NT2/D1 (cell line): ENCODE measurements around the gene PROSER3.

Experiments
- SUZ12 ChIP-seq: IDR thresholded peaks from 2 replicates; pipeline ENCODE4 v1.6.1; 2011; ENCODE audit not compliant: insufficient read length, insufficient read depth; ENCODE audit errors: extremely low read depth
- ZNF274 ChIP-seq: IDR thresholded peaks from 2 replicates; pipeline ENCODE4 v1.6.1; 2011; ENCODE audit warnings: mild to moderate bottlenecking, low read depth, low read length

DNA sequence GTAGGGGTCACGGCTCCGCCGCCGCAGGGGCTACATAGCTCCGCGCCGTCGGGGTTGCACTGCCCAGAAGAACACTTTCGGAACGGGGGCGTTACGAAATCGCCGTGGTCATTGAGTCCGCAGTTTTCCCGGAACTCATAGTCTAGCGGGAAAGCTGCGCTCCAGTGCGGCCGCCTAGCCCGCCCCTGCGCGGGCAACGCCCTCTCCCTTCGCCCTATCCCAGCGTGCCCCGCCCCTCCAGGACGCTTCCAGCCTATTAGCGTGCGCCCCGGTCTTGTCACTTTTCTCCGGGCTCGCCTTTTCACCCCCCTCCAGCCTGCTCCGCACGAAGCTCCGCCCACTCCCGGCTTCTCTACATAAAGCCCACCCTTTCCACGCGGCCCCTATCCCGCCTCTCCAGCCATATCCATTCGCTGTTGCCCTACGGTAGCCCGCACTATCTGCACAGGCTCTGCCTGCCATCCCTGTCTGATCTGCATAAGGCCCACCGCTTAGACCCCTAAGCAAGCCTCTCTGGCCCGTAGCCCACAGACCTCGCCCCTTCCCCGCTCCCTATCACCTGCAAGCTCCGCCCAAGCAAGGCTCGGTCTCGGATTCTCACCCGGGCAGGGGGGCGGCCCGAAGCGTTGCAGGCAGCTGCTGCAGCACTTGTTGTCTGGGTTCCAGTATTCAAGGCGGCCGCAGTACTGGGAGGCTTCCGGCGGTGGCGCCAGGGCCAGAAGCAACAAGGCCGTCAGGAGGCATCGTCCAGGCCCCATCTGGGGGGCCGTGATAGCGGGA lies 17.4 kb upstream of the PROSER3 start:
- no peak for TF ChIP-seq SUZ12
- no peak for TF ChIP-seq ZNF274
